Stimulated activated CD4-positive, alpha-beta T cell treated with anti-CD3 and anti-CD28 coated beads, Interleukin-2, amount 100 ng/mL, for 48 hours (primary cell): ENCODE results near the gene C1QB.
"Not testable (repeated sequence)": the region's sequence is repeated elsewhere in the genome, so short reads cannot be mapped to it uniquely, and the experiment has no call there.

Experiments
- DNase-seq, 2 donors: peaks; one replicate each; pipeline ENCODE4 v3.0.0-alpha.2; 2020

The C1QB gene

GRCh38 chr1:22702296-22703085 lies 49.5 kb downstream of the C1QB start:
- DNase-seq: no peak

- peak; percentile 76 to 81 for DNase-seq
Observed at GRCh38 chr1:22704440-22705067, 51.5 kb downstream of the C1QB start.

- DNase-seq: no peak
Observed at GRCh38 chr1:22705586-22705985, 52.5 kb downstream of the C1QB start.

- not testable (repeated sequence) for DNase-seq
Observed at GRCh38 chr1:22706100-22706499, 53.1 kb downstream of the C1QB start.

GRCh38 chr1:22708777-22709176 lies 55.7 kb downstream of the C1QB start:
- DNase-seq: no peak

- DNase-seq: no peak
Observed at GRCh38 chr1:22709227-22709626, 56.2 kb downstream of the C1QB start.

GRCh38 chr1:22709891-22710700 lies 57.1 kb downstream of the C1QB start:
- DNase-seq: peak in 1 of 2 donors; percentile 15

GRCh38 chr1:22710701-22711049 lies 57.6 kb downstream of the C1QB start, which contains the start of gene EPHB2:
Gene EPHB2, plus strand, starts transcription at chr1:22710839. Its CDS starts 144 bp downstream, at chr1:22710983.
- peak in 1 of 2 donors; percentile 4 for DNase-seq

GRCh38 chr1:22711071-22711470 lies 58.0 kb downstream of the C1QB start:
- DNase-seq: no peak
